ENCODE data around the gene TAF10. TPM values are rescaled to one million over a fixed set of nuclear protein-coding genes. Genes with fewer than 3 reads are reported as not detected.

TAF10 gene
- total RNA-seq, 2 experiments from 2014 or later, result 151 to 156 TPM

GRCh38 chr11:6566704-6567370 lies 45.2 kb downstream of the TAF10 start:
- Mint-ChIP-seq H3K27ac (no peak overlapping the region), H3K4me3 (no peak overlapping the region), H3K4me1 (ENCODE audit: low read depth) (no peaks in the 10 kb centered on the region), H3K9me3 (no peaks in the 10 kb centered on the region), H3K36me3 (ENCODE audit: low read depth) (peaks cover 6% of the 10 kb centered on the region), H3K27me3 (ENCODE audit: low read depth) (no peaks in the 10 kb centered on the region)
- CTCF ChIA-PET, result no interaction called here
- DNase-seq, result no peak
- intact Hi-C loops (cut with micrococcal nuclease), result no loop called here

- Mint-ChIP-seq H3K4me3 (no peak overlapping the region), H3K9me3 (no peaks in the 10 kb centered on the region), H3K36me3 (ENCODE audit: low read depth) (peaks cover 6% of the 10 kb centered on the region), H3K27ac (no peak overlapping the region), H3K27me3 (ENCODE audit: low read depth) (no peaks in the 10 kb centered on the region), H3K4me1 (ENCODE audit: low read depth) (no peaks in the 10 kb centered on the region)
- no peak for DNase-seq
- intact Hi-C loops (cut with micrococcal nuclease), result no loop called here
- CTCF ChIA-PET, result interaction anchor here (0.6 kb wide), 1 partner anchor 140 kb away, joined by 3 read pairs; no protein-coding TSS in a partner anchor
Observed at GRCh38 chr11:6565988-6566703, 45.9 kb downstream of the TAF10 start.

- no peaks in the 10 kb centered on the region for H3K27me3 Mint-ChIP-seq (ENCODE audit: low read depth)
- H3K9me3 Mint-ChIP-seq, result no peaks in the 10 kb centered on the region
- no peak for DNase-seq
- H3K36me3 Mint-ChIP-seq (ENCODE audit: low read depth), result peaks cover 6% of the 10 kb centered on the region
- CTCF ChIA-PET, result interaction anchor here (0.6 kb wide), 1 partner anchor 141 kb away, joined by 3 read pairs; no protein-coding TSS in a partner anchor
- H3K27ac Mint-ChIP-seq, result no peak overlapping the region
- H3K4me1 Mint-ChIP-seq (ENCODE audit: low read depth), result no peaks in the 10 kb centered on the region
- intact Hi-C loops (cut with micrococcal nuclease), result no loop called here
- no peak overlapping the region for H3K4me3 Mint-ChIP-seq
Observed at GRCh38 chr11:6565325-6565724, 46.7 kb downstream of the TAF10 start.

GRCh38 chr11:6563667-6564066 lies 48.3 kb downstream of the TAF10 start:
- no peaks in the 10 kb centered on the region for H3K9me3 Mint-ChIP-seq
- no peak for DNase-seq
- H3K27ac Mint-ChIP-seq, result no peak overlapping the region
- CTCF ChIA-PET, result no interaction called here
- H3K27me3 Mint-ChIP-seq (ENCODE audit: low read depth), result no peaks in the 10 kb centered on the region
- H3K36me3 Mint-ChIP-seq (ENCODE audit: low read depth), result peaks cover 6% of the 10 kb centered on the region
- no peaks in the 10 kb centered on the region for H3K4me1 Mint-ChIP-seq (ENCODE audit: low read depth)
- intact Hi-C loops (cut with micrococcal nuclease), result no loop called here
- H3K4me3 Mint-ChIP-seq, result no peak overlapping the region

GRCh38 chr11:6563121-6563619 lies 48.8 kb downstream of the TAF10 start:
- Mint-ChIP-seq H3K4me1 (ENCODE audit: low read depth) (no peaks in the 10 kb centered on the region), H3K9me3 (no peaks in the 10 kb centered on the region), H3K36me3 (ENCODE audit: low read depth) (peaks cover 6% of the 10 kb centered on the region), H3K27ac (no peak overlapping the region), H3K27me3 (ENCODE audit: low read depth) (no peaks in the 10 kb centered on the region), H3K4me3 (no peak overlapping the region)
- intact Hi-C loops (cut with micrococcal nuclease), result no loop called here
- CTCF ChIA-PET, result interaction anchor here (0.8 to 1.4 kb wide), 2 partner anchors 32 to 184 kb away, joined by 4 read pairs; no protein-coding TSS in a partner anchor
- DNase-seq, result no peak

GRCh38 chr11:6561288-6561687 lies 50.7 kb downstream of the TAF10 start:
- Mint-ChIP-seq H3K4me1 (ENCODE audit: low read depth) (no peaks in the 10 kb centered on the region), H3K36me3 (ENCODE audit: low read depth) (peaks cover 6% of the 10 kb centered on the region), H3K27me3 (ENCODE audit: low read depth) (no peaks in the 10 kb centered on the region), H3K4me3 (no peak overlapping the region), H3K9me3 (no peaks in the 10 kb centered on the region), H3K27ac (no peak overlapping the region)
- CTCF ChIA-PET, result no interaction called here
- intact Hi-C loops (cut with micrococcal nuclease), result no loop called here
- no peak for DNase-seq

Other genes with a start within 250 kb of the TAF10 start
- gene SMPD1, start 221.7 kb downstream of the TAF10 start, total RNA-seq, result 10 to 100 TPM; 24.5 to 27.5 TPM
- 10 to 100 TPM; 44.5 to 45.1 TPM for gene APBB1, start 193.1 kb downstream of the TAF10 start, total RNA-seq
- under 1 TPM in 1 of 2 experiments, not detected in 1; 0.64 TPM for gene HPX, start 171.2 kb downstream of the TAF10 start, total RNA-seq
- 1 to 10 TPM; 7.7 to 9.4 TPM for gene TRIM3, start 138.3 kb downstream of the TAF10 start, total RNA-seq
- 10 to 100 TPM; 33.5 to 37.9 TPM for gene ARFIP2, start 130.9 kb downstream of the TAF10 start, total RNA-seq
- gene TIMM10B, start 130.7 kb downstream of the TAF10 start, total RNA-seq, result 10 to 100 TPM; 35.1 to 41.7 TPM
- 10 to 100 TPM; 18.2 to 19.3 TPM for gene DNHD1, start 114.9 kb downstream of the TAF10 start, total RNA-seq
- 10 to 100 TPM; 31.9 to 33.5 TPM for gene RRP8, start 8.6 kb downstream of the TAF10 start, total RNA-seq
- 10 to 100 TPM; 65.2 to 65.7 TPM for gene ILK, start 8.4 kb downstream of the TAF10 start, total RNA-seq
- 10 to 100 TPM; 25.7 to 28.5 TPM for gene TPP1, start 7.2 kb upstream of the TAF10 start, total RNA-seq
- gene DCHS1, start 43.6 kb upstream of the TAF10 start, total RNA-seq, result under 1 TPM; 0.79 to 0.88 TPM
- gene MRPL17, start 71.1 kb upstream of the TAF10 start, total RNA-seq, result 100 to 1,000 TPM in 1 of 2 experiments, 10 to 100 TPM in 1; 99.7 to 102 TPM
- gene OR2AG2, start 159.8 kb upstream of the TAF10 start, total RNA-seq, result under 1 TPM in 1 of 2 experiments, not detected in 1; 0.05 TPM
- gene OR2AG1, start 170.8 kb upstream of the TAF10 start, total RNA-seq, result not detected
- gene OR6A2, start 187.5 kb upstream of the TAF10 start, total RNA-seq, result under 1 TPM in 1 of 2 experiments, not detected in 1; 0.05 TPM
- not detected for gene OR10A5, start 233.5 kb upstream of the TAF10 start, total RNA-seq

Measured in activated naive CD4-positive, alpha-beta T cell treated with anti-CD3 and anti-CD28 coated beads for 36 hours (primary cell).